HG02763 (cell line): ENCODE measurements around the gene MAGED1.
A peak's percentile ranks its signal among the peaks of the same experiment; 100 is the strongest.

ENCODE experiments used
- ATAC-seq: cut with Tn5 transposase; IDR thresholded peaks from one replicate; pipeline ENCODE4 v1.9.1; 2021; ENCODE audit warnings: mild to moderate bottlenecking, moderate library complexity; ENCODE audit not compliant: unreplicated experiment

MAGED1 gene

GRCh38 chrX:51892921-51893745 lies at the start of gene MAGED1:
MAGED1 (plus strand) TSS chrX:51893623; CDS start chrX:51894305, 682 bp downstream.
- ATAC-seq: peak; percentile 74

DNA sequence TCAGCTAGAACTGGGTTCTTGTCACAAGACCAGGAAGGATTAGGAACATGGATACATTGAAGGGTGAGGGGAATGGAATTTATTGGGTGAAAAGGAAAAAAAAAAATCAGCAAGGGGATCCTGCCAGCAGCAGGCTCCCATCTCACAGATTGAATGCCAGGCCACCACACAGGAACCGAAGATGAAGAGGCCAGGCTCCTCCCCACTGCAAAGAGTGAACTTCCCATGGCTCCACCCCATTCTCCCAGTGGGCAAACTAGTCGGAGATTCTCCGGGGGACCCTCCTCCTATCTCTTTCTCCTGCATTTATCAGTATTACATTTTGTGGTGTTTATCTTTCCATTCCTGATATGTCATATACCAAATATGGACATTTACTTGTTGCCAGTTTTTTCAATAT lies 46.0 kb upstream of the MAGED1 start:
- ATAC-seq: no peak

DNA sequence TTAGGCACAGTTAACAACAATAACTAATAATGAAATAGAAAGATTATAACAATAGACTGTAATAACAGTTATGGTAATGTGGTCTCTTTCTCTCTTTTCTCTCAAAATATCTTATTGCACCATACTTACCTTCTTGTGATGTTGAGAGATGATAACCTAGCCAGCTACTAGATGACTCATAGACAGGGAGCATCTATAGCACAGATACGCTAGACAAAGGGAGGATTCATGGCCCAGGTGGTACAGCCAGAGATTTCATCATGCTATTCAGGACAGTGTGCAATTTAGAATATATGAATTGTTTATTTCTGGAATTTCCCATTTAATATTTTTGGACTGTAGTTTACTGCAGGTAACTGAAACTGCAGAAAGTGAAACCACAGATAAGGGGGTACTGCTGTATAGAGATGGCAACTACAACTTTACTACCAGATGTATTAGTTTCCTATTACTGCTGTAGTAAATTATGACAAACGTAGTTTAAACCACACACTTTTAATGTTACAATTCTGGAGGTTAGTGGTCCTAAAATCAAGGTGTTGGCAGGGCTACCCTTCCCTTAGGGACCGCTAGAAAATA lies 41.8 kb upstream of the MAGED1 start:
- ATAC-seq: peak; percentile 47

DNA sequence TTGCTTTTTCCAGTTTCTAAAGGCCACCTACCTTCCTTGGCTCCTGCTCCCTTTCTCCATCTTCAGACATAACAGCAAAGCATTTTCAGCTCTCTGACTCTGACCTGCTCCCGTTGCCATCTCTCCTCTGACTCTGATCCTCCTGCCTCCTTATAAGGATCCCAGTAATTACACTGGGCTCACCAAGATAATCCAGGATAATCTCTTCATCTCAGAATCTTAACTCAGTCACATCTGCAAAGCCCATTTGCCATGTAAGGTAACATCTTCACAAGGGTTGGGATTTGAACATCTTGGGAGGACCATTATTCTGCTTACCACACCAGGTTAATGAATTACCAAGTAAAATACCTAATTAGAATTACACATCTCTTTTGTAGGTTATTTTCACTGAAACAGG lies 41.3 kb upstream of the MAGED1 start:
- ATAC-seq: no peak

- ATAC-seq: no peak
Measured at GRCh38 chrX:51852621-51853020, 40.8 kb upstream of the MAGED1 start.

DNA sequence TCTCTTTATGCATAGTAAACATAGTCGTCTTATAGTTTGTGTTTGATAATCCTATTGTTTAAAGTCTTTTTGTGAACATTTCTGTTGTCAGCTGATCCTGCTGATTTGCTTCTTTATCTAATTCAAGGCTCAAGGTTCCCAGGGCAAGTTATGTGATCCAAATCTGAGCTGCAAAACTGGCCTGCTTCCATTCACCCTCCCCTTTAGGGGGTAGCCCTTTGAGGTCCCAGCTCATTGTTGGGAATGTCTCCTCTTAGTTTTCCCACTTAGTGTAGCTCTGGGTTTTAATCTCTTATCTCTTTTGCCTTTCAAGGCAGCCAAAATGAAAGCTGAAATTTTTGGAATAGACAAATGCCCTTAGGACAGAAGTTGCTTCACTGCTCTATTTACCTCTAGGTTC lies 40.2 kb upstream of the MAGED1 start:
- no peak for ATAC-seq

DNA sequence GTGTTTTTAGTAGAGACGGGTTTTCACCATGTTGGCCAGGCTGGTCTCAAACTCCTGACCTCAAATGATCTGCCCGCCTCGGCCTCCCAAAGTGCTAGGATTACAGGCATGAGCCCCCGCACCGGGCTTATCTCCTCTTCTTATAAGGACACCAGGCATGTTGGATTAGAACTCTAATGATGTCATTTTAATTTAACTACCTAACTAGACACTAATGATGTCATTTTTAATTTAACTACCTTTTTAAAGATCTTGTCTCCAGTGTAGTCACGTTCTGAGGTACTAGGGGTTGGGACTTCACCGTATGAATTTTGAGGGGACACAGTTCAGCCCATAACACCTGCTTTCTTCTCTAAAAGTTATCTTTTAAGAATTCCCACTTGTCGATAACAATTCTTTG lies 37.7 kb upstream of the MAGED1 start:
- no peak for ATAC-seq

DNA sequence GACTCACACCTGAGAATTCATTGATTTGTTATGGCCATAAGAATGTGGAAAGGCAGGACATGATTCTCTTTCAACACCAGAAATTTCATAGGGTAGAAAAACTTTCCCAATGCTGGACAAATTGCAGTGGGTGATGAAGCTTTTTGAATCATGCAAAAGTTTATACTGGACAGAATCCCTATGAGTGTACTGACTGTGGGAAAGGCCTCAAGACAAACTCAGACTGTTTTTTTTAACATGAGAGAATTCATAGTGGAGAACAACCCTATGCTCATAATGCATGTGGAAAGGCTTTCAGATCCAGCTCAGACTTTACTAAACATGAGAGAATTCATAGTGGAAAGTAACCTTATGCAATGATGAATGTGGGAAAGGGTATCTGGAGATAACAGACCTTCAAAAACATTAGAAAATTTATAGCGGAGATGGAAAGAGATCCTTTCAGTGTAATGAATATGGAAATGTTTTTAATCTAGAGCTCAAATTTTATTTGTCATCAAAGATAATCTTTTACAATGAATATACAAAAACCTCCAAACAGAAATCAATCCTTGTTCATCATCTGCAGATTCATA lies 36.2 kb upstream of the MAGED1 start:
- no peak for ATAC-seq

GRCh38 chrX:51860679-51861078 lies 32.7 kb upstream of the MAGED1 start:
- no peak for ATAC-seq

DNA sequence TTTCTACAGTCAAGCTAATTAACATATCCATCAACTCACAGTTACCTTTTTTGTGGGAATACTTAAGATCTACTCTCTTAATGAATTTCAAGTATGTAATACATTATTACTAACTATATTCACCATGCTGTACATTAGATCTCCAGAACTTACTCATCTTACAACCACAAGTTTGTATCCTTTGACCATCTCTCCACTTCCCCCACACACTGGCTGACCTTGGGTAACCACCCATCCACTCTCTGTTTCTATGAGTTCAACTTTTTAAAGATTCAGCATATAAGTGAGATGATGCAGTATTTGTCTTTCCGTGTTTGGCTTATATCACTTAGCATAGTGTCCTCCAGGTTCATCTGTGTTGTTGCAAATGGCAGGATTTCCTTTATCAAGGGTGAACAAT lies 30.5 kb upstream of the MAGED1 start:
- ATAC-seq: no peak

- no peak for ATAC-seq
Measured at GRCh38 chrX:51866210-51866609, 27.2 kb upstream of the MAGED1 start.

- no peak for ATAC-seq
Measured at GRCh38 chrX:51867626-51868025, 25.8 kb upstream of the MAGED1 start.

GRCh38 chrX:51870354-51870753 lies 23.1 kb upstream of the MAGED1 start:
- no peak for ATAC-seq

- no peak for ATAC-seq
Measured at GRCh38 chrX:51874123-51874522, 19.3 kb upstream of the MAGED1 start.

DNA sequence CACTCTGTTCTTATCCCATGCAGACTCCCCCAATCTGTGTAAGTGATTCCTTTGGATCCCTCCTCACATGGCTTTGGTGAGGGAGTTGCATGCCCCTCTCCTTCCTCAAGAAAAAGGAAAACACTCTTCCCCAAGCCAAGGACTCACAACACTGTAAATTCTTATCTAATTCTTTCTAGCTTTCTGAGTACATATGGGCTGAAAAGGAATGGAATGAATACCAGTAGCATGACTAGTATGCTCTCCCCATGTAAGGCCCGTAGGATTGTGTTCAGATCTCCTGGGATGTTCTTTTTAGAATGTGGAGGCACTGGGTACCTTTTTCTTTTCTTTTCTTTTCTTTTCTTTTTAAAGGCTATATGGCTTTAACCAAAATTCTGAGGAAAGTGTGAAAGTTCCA lies 17.0 kb upstream of the MAGED1 start:
- no peak for ATAC-seq

DNA sequence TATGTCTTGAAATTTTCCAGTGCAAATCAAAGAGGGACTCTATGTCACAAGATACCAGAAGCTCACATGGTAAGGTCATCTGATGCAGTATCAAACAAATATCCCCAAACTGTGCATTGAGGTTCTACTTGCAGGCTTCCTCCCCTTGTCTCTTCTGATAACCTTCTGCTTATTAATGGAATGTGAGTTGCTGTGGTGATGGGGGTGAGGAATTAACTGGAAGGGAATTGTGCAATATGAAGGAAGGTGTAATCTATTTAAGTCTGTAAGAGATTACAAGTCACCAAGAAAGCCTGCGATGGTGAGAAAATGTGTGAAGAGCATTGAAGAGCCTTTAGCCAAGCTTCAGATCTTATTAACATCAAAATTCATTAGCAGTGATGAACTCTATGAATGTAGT lies 15.4 kb upstream of the MAGED1 start:
- no peak for ATAC-seq

DNA sequence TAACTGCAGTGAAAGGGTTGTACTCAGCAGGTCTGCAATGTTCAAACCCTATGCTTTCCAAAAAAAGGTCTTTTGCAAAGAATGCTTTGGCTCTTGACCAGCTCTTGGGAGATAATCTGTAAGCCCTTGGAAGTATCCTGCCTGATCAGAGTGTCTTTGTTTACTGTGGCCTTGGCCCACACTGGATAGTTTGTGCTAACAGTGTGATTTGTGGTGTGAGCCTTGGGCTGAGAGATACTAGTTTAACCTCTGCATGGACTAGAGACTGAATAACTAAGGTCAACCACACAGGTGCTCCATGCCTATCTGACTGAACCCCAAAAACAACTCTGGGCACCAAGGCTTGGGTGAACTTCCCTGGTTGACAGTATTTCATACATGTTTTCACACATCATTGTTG lies 3.6 kb upstream of the MAGED1 start:
- no peak for ATAC-seq

DNA sequence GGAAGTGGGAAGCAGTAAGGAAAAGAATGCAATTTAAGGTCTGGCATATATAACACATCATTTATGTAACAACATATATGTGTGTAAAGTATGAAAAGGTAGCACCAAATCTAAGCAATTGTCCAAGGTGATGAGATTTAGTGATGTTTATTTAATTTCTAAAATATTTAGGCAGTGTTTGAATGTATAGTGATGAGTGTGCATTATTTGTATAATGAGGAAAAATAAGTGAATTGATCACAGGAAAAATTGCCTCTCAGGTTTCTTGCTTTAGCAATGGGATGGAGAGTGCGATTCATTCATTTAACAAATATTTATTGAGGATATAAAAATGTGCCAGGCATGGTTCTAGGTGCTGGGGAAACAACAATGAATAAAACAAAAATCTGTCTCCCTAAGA lies 2.2 kb upstream of the MAGED1 start:
- ATAC-seq: no peak

DNA sequence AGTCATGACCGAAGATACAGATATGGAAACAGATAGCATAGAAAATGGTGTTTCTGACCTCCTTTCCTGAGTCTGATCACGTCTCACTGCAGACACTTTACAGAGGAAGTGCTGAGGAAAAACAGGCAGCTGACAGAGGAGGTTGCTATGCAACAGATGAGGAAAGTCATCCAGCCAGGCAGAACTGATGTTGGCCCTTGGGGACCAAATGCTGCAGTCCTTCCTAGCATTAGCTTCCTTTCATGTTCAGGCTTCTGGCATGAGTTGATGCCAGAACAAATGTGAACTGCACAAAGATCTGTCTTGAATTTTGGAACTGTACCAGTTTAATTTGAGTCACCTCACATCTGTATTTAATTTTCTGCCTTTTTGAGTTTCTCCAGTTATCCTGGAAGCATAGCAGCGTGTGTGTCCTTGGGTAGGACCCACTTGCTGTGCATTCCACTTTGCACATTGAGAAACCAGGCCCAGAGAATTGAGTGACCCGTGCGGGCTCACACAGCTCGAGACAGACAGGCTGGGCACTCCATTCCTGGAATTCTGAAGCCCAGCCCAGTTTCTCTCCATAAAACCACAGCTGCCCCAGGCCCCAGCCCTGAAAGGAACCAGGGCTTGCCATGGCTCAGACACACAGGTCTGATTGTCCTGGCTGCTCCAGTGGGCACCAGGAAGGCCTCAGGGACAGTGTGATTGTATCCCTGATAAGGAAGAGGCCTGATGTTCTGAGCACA lies 1.4 kb upstream of the MAGED1 start:
- ATAC-seq: no peak

DNA sequence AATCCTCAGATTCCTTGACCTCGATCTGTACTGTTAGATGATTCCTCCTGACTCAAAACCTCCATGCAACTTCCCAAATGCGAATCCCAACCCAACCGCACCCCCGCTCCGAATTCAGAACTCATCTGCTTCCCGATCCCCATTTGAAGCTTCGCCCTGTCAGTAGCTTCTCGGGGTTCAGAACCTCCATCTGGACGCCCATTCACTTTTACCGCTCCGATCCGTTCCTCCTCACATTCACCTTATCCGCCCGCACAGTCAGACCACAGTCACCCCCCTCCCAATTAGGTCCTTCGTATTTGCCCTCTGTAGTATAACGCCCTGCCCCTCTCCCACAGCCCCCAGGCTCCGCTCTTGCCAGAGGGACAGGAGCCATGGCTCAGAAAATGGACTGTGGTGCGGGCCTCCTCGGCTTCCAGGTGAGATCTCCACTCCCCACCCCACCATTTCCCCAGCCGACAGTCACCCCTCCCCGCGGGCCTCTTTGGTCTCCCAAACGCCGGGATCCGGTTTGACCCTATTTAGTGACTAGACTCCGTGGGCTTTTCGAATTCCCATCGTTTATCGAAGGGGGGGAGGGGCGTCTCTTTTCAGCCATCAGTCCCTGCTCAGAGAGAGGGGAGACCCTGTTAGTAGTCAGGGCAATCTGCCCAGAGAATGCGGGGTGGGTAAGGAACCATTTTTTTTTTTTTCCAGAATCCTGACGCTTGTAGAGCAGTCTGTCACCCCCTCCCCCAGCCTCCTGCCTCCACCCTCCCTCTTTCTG lies 691 bp downstream of the MAGED1 start:
- no peak for ATAC-seq
